ENCODE measurements around the gene MYO5A.

MYO5A gene

GRCh38 chr15:52379395-52380106 lies 149.1 kb downstream of the MYO5A start:
- Histone ChIP-seq H3K9me3 (ENCODE audit: low read length) (no peaks in the 10 kb centered on the region), H3K4me1 (ENCODE audit: insufficient read depth, low read length) (no peaks in the 10 kb centered on the region), H3K27ac (ENCODE audit: low read depth, low read length) (no peak overlapping the region), H3K36me3 (ENCODE audit: insufficient read depth, low read length) (peaks cover 38% of the 10 kb centered on the region), H3K9ac (ENCODE audit: low read length) (no peak overlapping the region), H3K27me3 (ENCODE audit: control insufficient read depth in 1 of 2, insufficient read depth in 2 of 2, low read length in 2 of 2) (no peaks in the 10 kb centered on the region), H3K4me3 (ENCODE audit: low read depth in 1 of 2, low read length in 2 of 2) (no peak overlapping the region)

- Histone ChIP-seq H3K4me1 (ENCODE audit: insufficient read depth, low read length) (no peaks in the 10 kb centered on the region), H3K27ac (ENCODE audit: low read depth, low read length) (no peak overlapping the region), H3K27me3 (ENCODE audit: control insufficient read depth in 1 of 2, insufficient read depth in 2 of 2, low read length in 2 of 2) (no peaks in the 10 kb centered on the region), H3K9me3 (ENCODE audit: low read length) (no peaks in the 10 kb centered on the region), H3K36me3 (ENCODE audit: insufficient read depth, low read length) (peaks cover 44% of the 10 kb centered on the region), H3K9ac (ENCODE audit: low read length) (no peak overlapping the region), H3K4me3 (ENCODE audit: low read depth in 1 of 2, low read length in 2 of 2) (no peak overlapping the region)
Measured at GRCh38 chr15:52378746-52379394, 149.8 kb downstream of the MYO5A start.

- no peak overlapping the region for H3K4me3 ChIP-seq (ENCODE audit: low read depth in 1 of 2, low read length in 2 of 2)
- H3K27me3 ChIP-seq (ENCODE audit: control insufficient read depth in 1 of 2, insufficient read depth in 2 of 2, low read length in 2 of 2) = no peaks in the 10 kb centered on the region
- no peaks in the 10 kb centered on the region for H3K9me3 ChIP-seq (ENCODE audit: low read length)
- H3K36me3 ChIP-seq (ENCODE audit: insufficient read depth, low read length) = peaks cover 51% of the 10 kb centered on the region
- H3K4me1 ChIP-seq (ENCODE audit: insufficient read depth, low read length) = no peaks in the 10 kb centered on the region
- H3K9ac ChIP-seq (ENCODE audit: low read length) = no peak overlapping the region
- no peak overlapping the region for H3K27ac ChIP-seq (ENCODE audit: low read depth, low read length)
Measured at GRCh38 chr15:52370010-52370409, 158.7 kb downstream of the MYO5A start.

GRCh38 chr15:52369455-52369854 lies 159.2 kb downstream of the MYO5A start:
- Histone ChIP-seq H3K27me3 (ENCODE audit: control insufficient read depth in 1 of 2, insufficient read depth in 2 of 2, low read length in 2 of 2) (no peaks in the 10 kb centered on the region), H3K4me3 (ENCODE audit: low read depth in 1 of 2, low read length in 2 of 2) (no peak overlapping the region), H3K4me1 (ENCODE audit: insufficient read depth, low read length) (no peaks in the 10 kb centered on the region), H3K36me3 (ENCODE audit: insufficient read depth, low read length) (peaks cover 47% of the 10 kb centered on the region), H3K9ac (ENCODE audit: low read length) (no peak overlapping the region), H3K9me3 (ENCODE audit: low read length) (no peaks in the 10 kb centered on the region), H3K27ac (ENCODE audit: low read depth, low read length) (no peak overlapping the region)

GRCh38 chr15:52369030-52369429 lies 159.7 kb downstream of the MYO5A start:
- no peaks in the 10 kb centered on the region for H3K9me3 ChIP-seq (ENCODE audit: low read length)
- H3K36me3 ChIP-seq (ENCODE audit: insufficient read depth, low read length) = peaks cover 42% of the 10 kb centered on the region
- no peak overlapping the region for H3K9ac ChIP-seq (ENCODE audit: low read length)
- H3K4me1 ChIP-seq (ENCODE audit: insufficient read depth, low read length) = no peaks in the 10 kb centered on the region
- H3K27me3 ChIP-seq (ENCODE audit: control insufficient read depth in 1 of 2, insufficient read depth in 2 of 2, low read length in 2 of 2) = no peaks in the 10 kb centered on the region
- no peak overlapping the region for H3K27ac ChIP-seq (ENCODE audit: low read depth, low read length)
- no peak overlapping the region for H3K4me3 ChIP-seq (ENCODE audit: low read depth in 1 of 2, low read length in 2 of 2)

GRCh38 chr15:52368402-52368801 lies 160.3 kb downstream of the MYO5A start:
- Histone ChIP-seq H3K36me3 (ENCODE audit: insufficient read depth, low read length) (peaks cover 41% of the 10 kb centered on the region), H3K4me1 (ENCODE audit: insufficient read depth, low read length) (no peaks in the 10 kb centered on the region), H3K27me3 (ENCODE audit: control insufficient read depth in 1 of 2, insufficient read depth in 2 of 2, low read length in 2 of 2) (no peaks in the 10 kb centered on the region), H3K9ac (ENCODE audit: low read length) (no peak overlapping the region), H3K27ac (ENCODE audit: low read depth, low read length) (no peak overlapping the region), H3K4me3 (ENCODE audit: low read depth in 1 of 2, low read length in 2 of 2) (no peak overlapping the region), H3K9me3 (ENCODE audit: low read length) (no peaks in the 10 kb centered on the region)

GRCh38 chr15:52362497-52362896 lies 166.2 kb downstream of the MYO5A start:
- H3K9ac ChIP-seq (ENCODE audit: low read length) = no peak overlapping the region
- H3K27ac ChIP-seq (ENCODE audit: low read depth, low read length) = no peak overlapping the region
- no peaks in the 10 kb centered on the region for H3K9me3 ChIP-seq (ENCODE audit: low read length)
- H3K4me1 ChIP-seq (ENCODE audit: insufficient read depth, low read length) = no peaks in the 10 kb centered on the region
- peaks cover 23% of the 10 kb centered on the region for H3K36me3 ChIP-seq (ENCODE audit: insufficient read depth, low read length)
- no peaks in the 10 kb centered on the region for H3K27me3 ChIP-seq (ENCODE audit: control insufficient read depth in 1 of 2, insufficient read depth in 2 of 2, low read length in 2 of 2)
- no peak overlapping the region for H3K4me3 ChIP-seq (ENCODE audit: low read depth in 1 of 2, low read length in 2 of 2)

GRCh38 chr15:52361975-52362494 lies 166.6 kb downstream of the MYO5A start:
- no peak overlapping the region for H3K4me3 ChIP-seq (ENCODE audit: low read depth in 1 of 2, low read length in 2 of 2)
- no peaks in the 10 kb centered on the region for H3K27me3 ChIP-seq (ENCODE audit: control insufficient read depth in 1 of 2, insufficient read depth in 2 of 2, low read length in 2 of 2)
- H3K36me3 ChIP-seq (ENCODE audit: insufficient read depth, low read length) = peaks cover 22% of the 10 kb centered on the region
- no peak overlapping the region for H3K9ac ChIP-seq (ENCODE audit: low read length)
- no peaks in the 10 kb centered on the region for H3K4me1 ChIP-seq (ENCODE audit: insufficient read depth, low read length)
- H3K9me3 ChIP-seq (ENCODE audit: low read length) = no peaks in the 10 kb centered on the region
- no peak overlapping the region for H3K27ac ChIP-seq (ENCODE audit: low read depth, low read length)

GRCh38 chr15:52361494-52361893 lies 167.2 kb downstream of the MYO5A start:
- Histone ChIP-seq H3K27ac (ENCODE audit: low read depth, low read length) (no peak overlapping the region), H3K36me3 (ENCODE audit: insufficient read depth, low read length) (peaks cover 20% of the 10 kb centered on the region), H3K9ac (ENCODE audit: low read length) (no peak overlapping the region), H3K4me3 (ENCODE audit: low read depth in 1 of 2, low read length in 2 of 2) (no peak overlapping the region), H3K9me3 (ENCODE audit: low read length) (no peaks in the 10 kb centered on the region), H3K4me1 (ENCODE audit: insufficient read depth, low read length) (no peaks in the 10 kb centered on the region), H3K27me3 (ENCODE audit: control insufficient read depth in 1 of 2, insufficient read depth in 2 of 2, low read length in 2 of 2) (no peaks in the 10 kb centered on the region)

- no peak overlapping the region for H3K27ac ChIP-seq (ENCODE audit: low read depth, low read length)
- H3K9me3 ChIP-seq (ENCODE audit: low read length) = no peaks in the 10 kb centered on the region
- H3K9ac ChIP-seq (ENCODE audit: low read length) = no peak overlapping the region
- no peak overlapping the region for H3K4me3 ChIP-seq (ENCODE audit: low read depth in 1 of 2, low read length in 2 of 2)
- H3K36me3 ChIP-seq (ENCODE audit: insufficient read depth, low read length) = peaks cover 20% of the 10 kb centered on the region
- no peaks in the 10 kb centered on the region for H3K4me1 ChIP-seq (ENCODE audit: insufficient read depth, low read length)
- no peaks in the 10 kb centered on the region for H3K27me3 ChIP-seq (ENCODE audit: control insufficient read depth in 1 of 2, insufficient read depth in 2 of 2, low read length in 2 of 2)
Measured at GRCh38 chr15:52360229-52361203, 168.2 kb downstream of the MYO5A start.

- no peaks in the 10 kb centered on the region for H3K4me1 ChIP-seq (ENCODE audit: insufficient read depth, low read length)
- peaks cover 20% of the 10 kb centered on the region for H3K36me3 ChIP-seq (ENCODE audit: insufficient read depth, low read length)
- H3K9ac ChIP-seq (ENCODE audit: low read length) = no peak overlapping the region
- no peaks in the 10 kb centered on the region for H3K27me3 ChIP-seq (ENCODE audit: control insufficient read depth in 1 of 2, insufficient read depth in 2 of 2, low read length in 2 of 2)
- no peaks in the 10 kb centered on the region for H3K9me3 ChIP-seq (ENCODE audit: low read length)
- H3K27ac ChIP-seq (ENCODE audit: low read depth, low read length) = no peak overlapping the region
- no peak overlapping the region for H3K4me3 ChIP-seq (ENCODE audit: low read depth in 1 of 2, low read length in 2 of 2)
Measured at GRCh38 chr15:52359722-52360121, 169.0 kb downstream of the MYO5A start.

Data from muscle layer of colon (tissue), 2 donors.